Gastrocnemius medialis (tissue), 4 donors: ENCODE measurements around the gene BET1L.

Experiments
- CTCF ChIP-seq, 5 experiments: fragments of 450-650 bp in 3 of 5; fragments of 200-600 bp in 2 of 5; sonication (generic) in 2 of 5; IDR thresholded peaks in 4 of 5; conservative IDR thresholded peaks in 1 of 5; 1 replicate in 4 of 5; 2 replicates in 1 of 5; pipeline ENCODE4 v1.5.1; 2016 to 2019; ENCODE audit warnings: antibody characterized with exemption in 5 of 5, mild to moderate bottlenecking in 3 of 5, moderate library complexity in 3 of 5
- POLR2A ChIP-seq, 2 donors: fragments of 450-650 bp; IDR thresholded peaks; one replicate each; pipeline ENCODE4 v1.6.1; 2017; ENCODE audit warnings: antibody characterized with exemption in 2 of 2, mild to moderate bottlenecking in 2 of 2, moderate library complexity in 2 of 2

- TF ChIP-seq CTCF (IDR thresholded peaks at IDR 0.05 in 4 of 5, conservative IDR thresholded peaks at IDR 0.05 in 1 of 5) (no peak), POLR2A (IDR thresholded peaks at IDR 0.05) (no peak)
Observed at GRCh38 chr11:200224-201003, 6.8 kb downstream of the BET1L start.
